HL-60 (cell line): ENCODE data around the gene SMAP2.

Experiments used
- CTCF ChIP-seq: IDR thresholded peaks from one replicate; pipeline ENCODE4 v1.5.1; 2011; ENCODE audit warnings: low read length, control low read depth, inconsistent platforms; ENCODE audit not compliant: insufficient read depth
- POLR2AphosphoS5 ChIP-seq: IDR thresholded peaks from 2 replicates; pipeline ENCODE4 v1.6.1; 2012; ENCODE audit warnings: low read depth

GRCh38 chr1:40361201-40361600 is 12.3 kb upstream of the SMAP2 start:
- TF ChIP-seq CTCF (no peak), POLR2AphosphoS5 (no peak)
